CD14-positive monocyte (primary cell): ENCODE measurements around the gene ARHGEF3. TPM values are rescaled to one million over a fixed set of nuclear protein-coding genes. Genes with fewer than 3 reads are reported as not detected.

Experiments used
- DNase-seq, 3 donors: peaks; one replicate each; pipeline ENCODE4 v3.0.0-alpha.2; 2011 to 2022
- H2AFZ ChIP-seq: 2 replicates; pipeline ENCODE4 v1.6.0; 2012; ENCODE audit warnings: mild to moderate bottlenecking, low read depth, low read length, inconsistent platforms; ENCODE audit not compliant: insufficient read depth, poor library complexity, severe bottlenecking
- H3K27ac ChIP-seq, 2 donors: 1 replicate in 1 of 2; 2 replicates in 1 of 2; pipeline ENCODE4 v1.5.1; 2012 to 2013; ENCODE audit warnings: low read length in 2 of 2, control low read depth in 1 of 2, inconsistent platforms in 1 of 2, low read depth in 1 of 2, mild to moderate bottlenecking in 1 of 2
- H3K27me3 ChIP-seq, 2 donors: one replicate each; pipeline versions ENCODE4 v1.6.0 to v1.6.1; 2011 to 2013; ENCODE audit warnings: low read length in 2 of 2; ENCODE audit not compliant: control insufficient read depth in 2 of 2, insufficient read depth in 2 of 2
- H3K36me3 ChIP-seq, 2 donors: replicated peaks in 1 of 2; 1 replicate in 1 of 2; 2 replicates in 1 of 2; pipeline versions ENCODE4 v1.5.1 to v1.6.1; 2012 to 2013; ENCODE audit warnings: low read length in 2 of 2, control low read depth in 1 of 2, inconsistent platforms in 1 of 2, mild to moderate bottlenecking in 1 of 2; ENCODE audit not compliant: insufficient read depth in 2 of 2, control insufficient read depth in 1 of 2
- H3K4me1 ChIP-seq, 2 donors: 1 replicate in 1 of 2; 2 replicates in 1 of 2; pipeline versions ENCODE4 v1.5.1 to v1.6.1; 2012 to 2013; ENCODE audit warnings: low read length in 2 of 2, control low read depth in 1 of 2, inconsistent platforms in 1 of 2, mild to moderate bottlenecking in 1 of 2, moderate library complexity in 1 of 2; ENCODE audit not compliant: insufficient read depth in 2 of 2, control insufficient read depth in 1 of 2
- H3K4me2 ChIP-seq: replicated peaks from 2 replicates; pipeline ENCODE3; 2012; ENCODE audit warnings: low read length, moderate library complexity, mild to moderate bottlenecking; ENCODE audit not compliant: poor library complexity, severe bottlenecking; ENCODE audit errors: extremely low read depth
- H3K4me3 ChIP-seq, 3 experiments: fragments of 200-600 bp in 1 of 3; sonication (generic) in 1 of 3; replicated peaks in 1 of 3; 1 replicate in 2 of 3; 2 replicates in 1 of 3; pipeline ENCODE4 v1.5.1; 2011 to 2013; ENCODE audit warnings: low read length in 3 of 3, mild to moderate bottlenecking in 3 of 3, control low read depth in 2 of 3, low read depth in 2 of 3, inconsistent platforms in 1 of 3, moderate library complexity in 1 of 3
- H3K79me2 ChIP-seq: 2 replicates; pipeline ENCODE4 v1.6.0; 2012; ENCODE audit warnings: mild to moderate bottlenecking, control low read depth, inconsistent platforms, low read length, moderate library complexity; ENCODE audit not compliant: insufficient read depth
- H3K9ac ChIP-seq: 2 replicates; pipeline ENCODE4 v1.6.0; 2017; ENCODE audit warnings: low read length, mild to moderate bottlenecking; ENCODE audit not compliant: insufficient read depth, poor library complexity, severe bottlenecking
- H3K9me3 ChIP-seq, 2 donors: replicated peaks in 1 of 2; 1 replicate in 1 of 2; 2 replicates in 1 of 2; pipeline versions ENCODE4 v1.5.1 to v1.6.1; 2012 to 2013; ENCODE audit warnings: low read length in 2 of 2, control low read depth in 1 of 2; ENCODE audit not compliant: control insufficient read depth in 1 of 2, insufficient read depth in 1 of 2
- H4K20me1 ChIP-seq: 2 replicates; pipeline ENCODE4 v1.6.0; 2012; ENCODE audit warnings: mild to moderate bottlenecking, low read length, control low read depth, moderate library complexity; ENCODE audit not compliant: insufficient read depth
- H3K27ac Mint-ChIP-seq, 7 donors: one replicate each; pipeline ENCODE4 v1.8.0; 2020; ENCODE audit warnings: mild to moderate bottlenecking in 7 of 7, mixed read lengths in 7 of 7, moderate library complexity in 6 of 7, inconsistent platforms in 2 of 7
- H3K27me3 Mint-ChIP-seq, 3 donors: one replicate each; pipeline ENCODE4 v1.8.0; 2021 to 2022; ENCODE audit warnings: low read depth in 3 of 3, mild to moderate bottlenecking in 3 of 3, mixed read lengths in 3 of 3, moderate library complexity in 3 of 3, inconsistent platforms in 1 of 3
- H3K36me3 Mint-ChIP-seq, 2 donors: one replicate each; pipeline ENCODE4 v1.8.0; 2020; ENCODE audit warnings: mixed read lengths in 2 of 2, inconsistent platforms in 1 of 2, mild to moderate bottlenecking in 1 of 2
- H3K4me1 Mint-ChIP-seq: one replicate; pipeline ENCODE4 v1.8.0; 2020; ENCODE audit warnings: mild to moderate bottlenecking, mixed read lengths
- H3K4me3 Mint-ChIP-seq, 2 donors: one replicate each; pipeline ENCODE4 v1.8.0; 2020; ENCODE audit warnings: mild to moderate bottlenecking in 2 of 2, mixed read lengths in 2 of 2, moderate library complexity in 1 of 2
- H3K9me3 Mint-ChIP-seq, 7 donors: one replicate each; pipeline ENCODE4 v1.8.0; 2020 to 2022; ENCODE audit warnings: mixed read lengths in 7 of 7, mild to moderate bottlenecking in 6 of 7, moderate library complexity in 6 of 7, inconsistent platforms in 2 of 7
- WGBS: methylation state at CpG from one replicate; pipeline ENCODE4 v1.1.5; 2013; ENCODE audit warnings: missing lambda C conversion rate; ENCODE audit not compliant: insufficient coverage; 5-methylcytosine and 5-hydroxymethylcytosine counted together
- intact Hi-C, 2 donors: fragments of 100-400 bp; cut with micrococcal nuclease; formaldehyde crosslinking; loops; one replicate each; pipeline versions ENCODE4 v1.15.0 to v1.15.1; 2023
- polyA plus RNA-seq, 3 donors: library from polyadenylated mRNA; depleted of rRNA in 1 of 3; unstranded in 2 of 3; stranded (reverse) in 1 of 3; fragments of 300-500 nt in 2 of 3; fragments of >200 nt in 1 of 3; fragmentation: Illumina TruSeq in 2 of 3; gene quantifications; 1 replicate in 2 of 3; 2 replicates in 1 of 3; pipeline ENCODE4 v1.2.3, GENCODE V29; 2012 to 2021
- TF ChIP-seq, protein P1 (sequence below): fragments of 200-600 bp; IDR thresholded peaks from one replicate; pipeline ENCODE4 v1.8.0; 2022; ENCODE audit warnings: antibody characterized with exemption, mild to moderate bottlenecking

Gene ARHGEF3
- polyA plus RNA-seq, 3 donors: 22.6 to 29.5 (median 26.5) TPM

DNA sequence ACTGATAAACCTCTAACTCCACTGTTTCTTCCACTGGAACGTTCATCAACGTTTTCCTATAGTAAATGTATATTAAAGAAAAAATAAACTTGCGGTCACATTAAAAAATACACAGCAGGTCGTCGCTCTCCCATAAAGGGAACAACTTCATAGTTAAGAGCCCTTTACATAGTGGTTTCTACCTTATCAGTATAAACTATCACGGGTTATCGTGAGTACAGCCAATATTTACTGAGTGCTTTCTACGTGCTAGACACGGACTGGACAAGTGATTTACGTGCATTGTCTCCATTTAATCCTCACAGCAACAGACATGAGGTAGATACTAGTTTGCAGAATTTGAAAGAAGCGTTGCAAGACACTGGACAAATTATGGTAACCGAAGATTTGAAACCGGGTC is 117.7 kb downstream of the ARHGEF3 start:
- H3K27ac Mint-ChIP-seq: no peak overlapping the region
- H3K36me3 ChIP-seq: peaks cover 0 to 4% of the 10 kb centered on the region in 2 donors
- WGBS: 97% methylated on average over 3 of the region's 13 CpGs
- no peak for DNase-seq
- peaks cover 39% of the 10 kb centered on the region for H3K79me2 ChIP-seq
- H3K9me3 ChIP-seq: peaks cover 0 to 6% of the 10 kb centered on the region in 2 donors
- no peak overlapping the region for H3K27ac ChIP-seq
- peaks cover 0 to 12% of the 10 kb centered on the region in 2 donors for H3K36me3 Mint-ChIP-seq
- H3K9me3 Mint-ChIP-seq: peaks cover 0 to 10% (median 5%) of the 10 kb centered on the region in 7 donors
- peaks cover 31% of the 10 kb centered on the region for H3K4me1 Mint-ChIP-seq
- peak overlapping the region; percentile 98 for H2AFZ ChIP-seq
- H3K4me3 Mint-ChIP-seq: no peak overlapping the region
- no peak overlapping the region for H3K4me2 ChIP-seq
- intact Hi-C loops: loop anchor here (5.0 to 10.0 kb wide), 3 partner anchors 73 to 401 kb away; partner anchors contain the start of gene ARHGEF3 (in 1 of the 2)
- peaks cover 20 to 37% of the 10 kb centered on the region in 2 donors for H3K4me1 ChIP-seq
- TF ChIP-seq, protein P1, sequence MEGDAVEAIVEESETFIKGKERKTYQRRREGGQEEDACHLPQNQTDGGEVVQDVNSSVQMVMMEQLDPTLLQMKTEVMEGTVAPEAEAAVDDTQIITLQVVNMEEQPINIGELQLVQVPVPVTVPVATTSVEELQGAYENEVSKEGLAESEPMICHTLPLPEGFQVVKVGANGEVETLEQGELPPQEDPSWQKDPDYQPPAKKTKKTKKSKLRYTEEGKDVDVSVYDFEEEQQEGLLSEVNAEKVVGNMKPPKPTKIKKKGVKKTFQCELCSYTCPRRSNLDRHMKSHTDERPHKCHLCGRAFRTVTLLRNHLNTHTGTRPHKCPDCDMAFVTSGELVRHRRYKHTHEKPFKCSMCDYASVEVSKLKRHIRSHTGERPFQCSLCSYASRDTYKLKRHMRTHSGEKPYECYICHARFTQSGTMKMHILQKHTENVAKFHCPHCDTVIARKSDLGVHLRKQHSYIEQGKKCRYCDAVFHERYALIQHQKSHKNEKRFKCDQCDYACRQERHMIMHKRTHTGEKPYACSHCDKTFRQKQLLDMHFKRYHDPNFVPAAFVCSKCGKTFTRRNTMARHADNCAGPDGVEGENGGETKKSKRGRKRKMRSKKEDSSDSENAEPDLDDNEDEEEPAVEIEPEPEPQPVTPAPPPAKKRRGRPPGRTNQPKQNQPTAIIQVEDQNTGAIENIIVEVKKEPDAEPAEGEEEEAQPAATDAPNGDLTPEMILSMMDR: no peak
- no peak overlapping the region for H3K9ac ChIP-seq
- no peaks in the 10 kb centered on the region for H3K27me3 ChIP-seq
- peaks cover 0 to 3% (median 0%) of the 10 kb centered on the region in 3 donors for H3K27me3 Mint-ChIP-seq
- peaks cover 1% of the 10 kb centered on the region for H4K20me1 ChIP-seq
- H3K4me3 ChIP-seq: no peak overlapping the region

GRCh38 chr3:56683122-56683817 is 118.5 kb downstream of the ARHGEF3 start, which contains the start of gene TASOR:
TSS of gene TASOR (minus strand) at chr3:56683265. CDS start at chr3:56683006, 259 bp downstream.
- intact Hi-C loops: loop anchor here (5.0 to 10.0 kb wide), 3 partner anchors 74 to 402 kb away; partner anchors contain the start of gene ARHGEF3 (in 1 of the 2)
- H3K4me1 Mint-ChIP-seq: peaks cover 35% of the 10 kb centered on the region
- Histone ChIP-seq H3K79me2 (peaks cover 47% of the 10 kb centered on the region), H4K20me1 (peaks cover 9% of the 10 kb centered on the region), H3K4me1 (peaks cover 20 to 37% of the 10 kb centered on the region in 2 donors), H3K9ac (peak within 1 kb of the TSS; percentile 97), H3K4me2 (peak within 1 kb of the TSS; percentile 89), H2AFZ (peak within 1 kb of the TSS; percentile 98), H3K4me3 (peak within 1 kb of the TSS; percentile 58 to 92 (median 72)), H3K27ac (peak within 1 kb of the TSS; percentile 93 to 95), H3K36me3 (peaks cover 0 to 9% of the 10 kb centered on the region in 2 donors), H3K9me3 (peaks cover 0 to 6% of the 10 kb centered on the region in 2 donors), H3K27me3 (no peaks in the 10 kb centered on the region)
- H3K9me3 Mint-ChIP-seq: peaks cover 0 to 10% (median 5%) of the 10 kb centered on the region in 7 donors
- H3K27me3 Mint-ChIP-seq: peaks cover 0 to 3% (median 0%) of the 10 kb centered on the region in 3 donors
- TF ChIP-seq, protein P1: no peak
- peaks cover 3 to 17% of the 10 kb centered on the region in 2 donors for H3K36me3 Mint-ChIP-seq
- peak; percentile 77 to 82 (median 79) for DNase-seq
- peak within 1 kb of the TSS; percentile 92 to 95 for H3K4me3 Mint-ChIP-seq
- WGBS: 12% methylated on average over 61 of the region's 68 CpGs
- peak within 1 kb of the TSS; percentile 92 to 97 (median 96) for H3K27ac Mint-ChIP-seq
